GM21381 (cell line): Measurements from ENCODE around the gene GRAMD2A.

Source experiments
- ATAC-seq: cut with Tn5 transposase; IDR thresholded peaks from one replicate; pipeline ENCODE4 v1.9.1; 2021; ENCODE audit warnings: mild to moderate bottlenecking, moderate library complexity; ENCODE audit not compliant: unreplicated experiment

The GRAMD2A gene

DNA sequence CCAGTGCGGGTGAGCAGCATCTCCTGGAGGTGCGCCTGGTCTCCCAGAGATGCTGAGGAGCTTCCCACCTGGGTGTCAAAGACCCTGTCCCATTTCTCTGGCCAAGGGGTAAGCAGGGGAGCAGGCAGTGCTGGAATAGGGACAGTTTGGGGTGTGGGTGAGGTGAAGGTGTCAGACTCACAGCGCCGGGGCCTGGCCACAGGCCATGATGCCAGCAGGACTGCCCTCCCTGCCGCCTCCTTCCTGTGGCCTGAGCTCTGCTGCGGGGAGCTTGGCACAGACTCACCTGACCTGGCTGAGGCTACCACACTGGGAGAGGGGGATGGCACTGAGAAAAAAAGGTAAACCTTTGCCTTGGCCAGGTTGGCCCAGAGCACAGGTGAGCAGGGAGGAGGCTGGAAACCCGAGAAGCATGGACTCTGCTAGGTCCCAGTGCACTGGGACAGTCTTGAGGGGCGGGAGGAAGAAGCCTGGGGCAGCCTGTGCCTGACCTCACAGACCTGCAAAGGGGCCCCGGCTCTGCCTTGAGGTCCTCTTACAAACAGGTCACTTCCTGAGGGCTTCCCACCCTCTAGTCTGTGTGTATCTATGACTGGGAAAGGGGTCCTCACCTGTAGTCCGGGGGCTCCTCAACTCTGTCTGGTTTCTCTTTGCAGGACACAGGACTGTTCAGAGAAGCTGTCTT lies 28.2 kb downstream of the GRAMD2A start:
- no peak for ATAC-seq

DNA sequence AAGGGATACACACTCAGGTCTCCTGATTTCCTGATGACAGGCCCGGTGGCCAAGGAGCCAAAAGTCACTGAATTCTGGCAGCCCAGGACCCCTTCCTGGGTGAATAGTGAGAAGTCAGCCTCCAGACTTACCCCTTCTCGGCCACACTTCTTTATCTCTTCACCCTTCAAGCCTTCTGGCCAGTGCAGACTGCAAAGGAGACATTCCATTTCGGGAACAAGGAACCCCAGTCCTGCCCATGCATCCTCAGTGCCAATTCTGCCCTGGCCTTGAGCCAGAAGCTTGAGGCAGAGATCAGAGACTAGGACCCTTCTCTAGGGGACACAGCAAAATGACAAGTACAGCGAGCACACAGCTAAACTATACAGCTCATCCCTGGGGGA lies 28.8 kb downstream of the GRAMD2A start:
- ATAC-seq = no peak

DNA sequence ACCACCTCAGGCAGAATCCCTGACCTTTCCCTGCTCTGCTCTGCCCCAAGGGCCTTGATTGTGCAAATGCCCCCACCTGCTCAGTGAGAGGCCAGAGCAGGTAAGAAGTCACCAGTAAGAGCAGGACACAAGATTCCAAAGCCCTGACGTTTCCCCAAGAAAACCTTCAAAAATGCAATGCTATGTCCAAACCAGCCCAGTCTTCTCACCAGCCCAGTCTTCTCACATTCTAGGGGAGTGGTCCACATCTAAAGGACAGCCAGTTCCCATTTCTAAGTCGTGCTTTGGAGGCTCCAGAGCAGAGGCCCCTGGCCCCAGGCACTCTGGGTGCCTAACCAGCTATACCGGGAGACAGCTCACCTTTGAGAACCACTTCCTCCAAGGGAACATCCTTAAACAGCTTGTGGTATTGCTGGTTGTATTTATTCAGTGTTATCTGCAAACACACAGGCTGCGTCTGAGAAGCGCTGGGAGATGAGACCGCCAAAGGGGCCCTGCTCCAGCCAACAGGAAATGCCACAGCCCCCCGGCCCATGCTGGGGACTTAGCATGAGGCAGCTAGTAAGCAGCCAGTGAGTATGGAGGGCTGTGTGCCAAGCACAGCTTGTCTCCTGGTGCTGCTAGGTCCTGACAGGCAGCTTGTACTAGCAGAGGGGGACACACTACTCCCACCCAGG lies 29.3 kb downstream of the GRAMD2A start:
- ATAC-seq = no peak

DNA sequence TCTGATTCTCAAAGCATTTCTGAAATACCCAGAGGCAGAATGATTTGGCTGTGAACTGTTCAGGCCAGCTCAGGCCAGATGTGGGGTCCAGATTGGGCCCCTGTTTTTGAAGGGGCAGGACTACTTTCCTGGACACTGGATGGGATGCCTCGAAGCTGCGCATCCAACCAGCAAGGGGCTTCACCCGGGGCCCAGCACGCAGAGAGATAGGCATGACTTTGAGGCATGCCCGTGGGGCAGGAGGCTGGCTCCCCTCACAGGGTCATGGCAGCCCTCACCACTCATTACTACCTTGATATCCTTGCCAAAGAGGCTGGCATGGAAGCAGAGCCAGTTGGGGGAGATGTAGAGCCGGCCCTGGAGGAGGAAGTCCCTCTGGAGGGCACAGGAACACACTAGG lies 30.1 kb downstream of the GRAMD2A start:
- ATAC-seq = no peak

DNA sequence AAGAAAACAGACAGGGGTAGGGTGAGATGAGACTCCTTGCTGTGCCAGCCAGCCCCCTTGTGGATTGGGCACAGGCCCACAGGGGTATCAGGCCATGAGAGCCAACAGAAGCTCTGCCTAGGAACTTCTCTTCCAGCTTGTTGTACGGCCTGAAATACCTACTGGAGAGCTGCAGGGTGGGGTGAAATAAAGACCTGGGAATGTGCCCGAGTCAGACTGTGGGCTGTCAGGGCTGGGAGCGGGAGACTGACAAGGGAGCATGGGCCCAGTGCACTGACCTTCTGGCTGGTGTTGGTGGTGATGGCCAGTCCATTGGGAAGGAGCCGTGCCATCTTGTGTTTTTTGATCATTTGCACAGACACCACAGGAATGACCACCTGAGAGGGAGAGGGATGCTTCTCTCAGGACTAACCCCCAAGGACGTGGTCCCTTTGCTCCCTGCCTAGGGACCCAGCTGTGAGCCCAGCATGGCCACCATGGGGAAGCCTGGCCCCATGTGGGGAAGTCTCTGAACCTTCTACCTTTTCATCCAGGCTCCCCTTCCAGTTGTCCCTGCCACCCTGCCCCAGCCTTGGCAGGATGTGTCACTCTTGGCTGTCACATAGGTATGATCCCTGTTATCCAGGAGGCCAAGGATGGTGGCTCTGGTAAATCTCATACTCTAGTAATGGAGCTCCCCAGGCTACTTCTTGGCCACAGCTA lies 30.7 kb downstream of the GRAMD2A start:
- ATAC-seq = no peak

DNA sequence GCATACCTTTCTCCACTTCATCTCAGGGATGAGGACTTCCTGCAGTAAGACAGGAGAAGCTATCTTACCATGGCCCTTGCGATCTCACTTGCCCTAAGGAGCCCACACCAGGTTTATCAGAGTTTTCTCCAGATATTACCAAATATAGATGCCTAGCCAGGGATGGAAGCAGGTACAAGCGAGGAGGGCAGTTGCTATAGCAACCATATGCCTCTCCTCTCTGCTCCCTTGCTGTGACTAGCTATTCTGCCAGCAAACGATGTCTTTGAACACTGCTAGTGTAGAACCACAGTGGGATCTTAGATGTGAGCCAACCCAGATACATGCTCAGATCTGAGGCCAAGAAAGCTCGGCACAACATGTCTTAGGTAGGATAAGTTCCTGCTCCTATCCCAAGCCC lies 33.9 kb downstream of the GRAMD2A start:
- ATAC-seq = no peak

DNA sequence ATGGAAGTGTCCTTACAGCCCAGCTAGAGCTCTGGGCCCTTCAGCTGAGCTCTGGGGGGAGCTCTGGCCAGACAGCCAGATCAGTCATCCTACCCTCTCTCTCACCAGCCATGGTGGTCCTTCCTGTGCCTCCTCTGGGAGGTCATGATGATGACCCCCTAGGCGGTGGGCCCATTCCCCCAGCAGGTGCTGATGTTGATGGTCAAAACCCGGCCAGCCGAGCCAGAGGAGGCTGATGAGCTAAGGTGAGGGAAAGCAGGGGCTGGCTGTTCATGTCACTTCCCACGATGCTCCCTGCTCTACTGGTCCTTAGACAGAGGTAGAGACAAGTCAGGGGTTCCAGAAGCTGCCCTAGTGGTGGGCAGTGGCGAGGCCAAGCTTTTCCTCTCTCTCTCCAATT lies 35.0 kb downstream of the GRAMD2A start:
- ATAC-seq = no peak

DNA sequence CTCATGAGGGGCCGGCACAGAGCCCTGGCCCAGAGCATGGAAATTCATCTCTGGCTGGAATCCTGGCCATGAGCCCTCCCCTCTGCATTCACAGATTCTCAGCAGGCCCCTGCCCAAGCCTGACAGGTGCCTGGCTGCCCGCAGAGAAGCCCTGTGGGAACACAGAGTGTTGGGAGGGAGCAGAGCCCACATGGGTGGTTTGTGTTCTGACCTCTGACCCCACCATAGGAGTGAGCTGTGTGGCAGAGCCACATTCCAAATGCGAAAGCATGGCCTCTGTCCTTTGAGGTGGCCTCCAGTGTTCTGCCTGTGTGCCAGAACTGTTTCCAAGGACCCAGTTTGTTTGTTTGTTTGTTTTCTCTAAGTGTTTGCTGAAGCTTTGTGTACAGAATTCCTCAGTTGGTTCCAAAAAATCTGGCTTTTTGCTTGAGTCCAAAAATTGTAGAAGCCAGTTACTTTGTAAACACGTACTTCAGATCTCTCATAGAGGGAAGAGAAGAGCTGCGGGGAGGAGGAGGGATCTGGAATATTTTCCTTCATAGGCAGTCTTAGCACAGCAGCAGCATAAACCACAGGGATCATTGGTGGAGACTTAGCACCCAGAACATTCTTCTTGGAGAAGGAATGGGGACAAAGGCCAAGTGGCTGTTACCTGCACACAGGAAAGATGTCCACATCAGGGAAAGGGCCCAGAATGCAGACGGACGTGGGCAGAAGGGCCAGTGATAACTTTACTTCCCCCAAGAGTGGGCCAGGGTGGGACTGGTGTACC lies 36.0 kb downstream of the GRAMD2A start:
- no peak for ATAC-seq

DNA sequence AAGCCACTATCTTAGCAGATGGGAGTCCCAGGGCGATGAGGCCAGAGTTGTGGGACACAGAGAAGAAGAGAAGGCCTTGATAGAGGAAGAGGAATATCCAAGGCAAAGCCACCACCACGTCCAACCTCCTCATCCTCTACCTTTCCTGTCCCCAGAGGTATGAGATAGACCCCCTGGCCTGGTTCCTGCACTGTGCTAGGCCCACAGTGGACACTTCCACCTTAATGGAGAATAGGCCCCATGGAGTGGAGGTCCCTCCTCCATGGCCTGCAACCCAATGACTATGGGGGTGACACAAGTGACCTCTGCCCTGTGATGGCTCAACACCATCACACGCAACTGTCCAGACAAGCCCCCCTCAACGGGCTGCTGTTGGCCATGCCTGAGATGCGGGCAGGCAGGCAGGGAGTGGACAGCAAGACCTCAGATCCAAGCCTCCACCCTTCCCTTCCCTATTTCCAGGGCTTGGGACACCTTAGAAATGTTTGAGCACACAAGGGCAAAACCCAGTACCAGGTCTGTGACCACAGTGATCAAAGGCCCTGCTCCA lies 36.8 kb downstream of the GRAMD2A start:
- ATAC-seq = no peak

DNA sequence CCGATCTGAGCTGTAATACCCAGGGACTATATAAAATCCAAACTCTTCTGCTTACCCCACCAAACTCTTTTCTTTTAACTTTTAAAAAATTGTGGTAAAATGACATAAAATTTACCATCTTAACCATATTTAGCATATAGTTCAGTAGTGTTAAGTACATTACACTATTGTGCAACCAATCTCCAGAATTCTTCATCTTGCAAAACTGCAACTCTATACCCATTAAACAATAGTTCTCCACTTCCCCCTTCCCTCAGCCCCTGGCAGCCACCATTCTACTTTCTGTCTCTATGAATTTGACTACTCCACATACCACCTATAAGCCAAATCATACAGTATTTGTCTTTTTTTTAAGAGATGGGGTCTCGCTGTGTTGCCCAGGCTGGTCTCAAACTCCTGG lies 40.7 kb downstream of the GRAMD2A start:
- no peak for ATAC-seq

DNA sequence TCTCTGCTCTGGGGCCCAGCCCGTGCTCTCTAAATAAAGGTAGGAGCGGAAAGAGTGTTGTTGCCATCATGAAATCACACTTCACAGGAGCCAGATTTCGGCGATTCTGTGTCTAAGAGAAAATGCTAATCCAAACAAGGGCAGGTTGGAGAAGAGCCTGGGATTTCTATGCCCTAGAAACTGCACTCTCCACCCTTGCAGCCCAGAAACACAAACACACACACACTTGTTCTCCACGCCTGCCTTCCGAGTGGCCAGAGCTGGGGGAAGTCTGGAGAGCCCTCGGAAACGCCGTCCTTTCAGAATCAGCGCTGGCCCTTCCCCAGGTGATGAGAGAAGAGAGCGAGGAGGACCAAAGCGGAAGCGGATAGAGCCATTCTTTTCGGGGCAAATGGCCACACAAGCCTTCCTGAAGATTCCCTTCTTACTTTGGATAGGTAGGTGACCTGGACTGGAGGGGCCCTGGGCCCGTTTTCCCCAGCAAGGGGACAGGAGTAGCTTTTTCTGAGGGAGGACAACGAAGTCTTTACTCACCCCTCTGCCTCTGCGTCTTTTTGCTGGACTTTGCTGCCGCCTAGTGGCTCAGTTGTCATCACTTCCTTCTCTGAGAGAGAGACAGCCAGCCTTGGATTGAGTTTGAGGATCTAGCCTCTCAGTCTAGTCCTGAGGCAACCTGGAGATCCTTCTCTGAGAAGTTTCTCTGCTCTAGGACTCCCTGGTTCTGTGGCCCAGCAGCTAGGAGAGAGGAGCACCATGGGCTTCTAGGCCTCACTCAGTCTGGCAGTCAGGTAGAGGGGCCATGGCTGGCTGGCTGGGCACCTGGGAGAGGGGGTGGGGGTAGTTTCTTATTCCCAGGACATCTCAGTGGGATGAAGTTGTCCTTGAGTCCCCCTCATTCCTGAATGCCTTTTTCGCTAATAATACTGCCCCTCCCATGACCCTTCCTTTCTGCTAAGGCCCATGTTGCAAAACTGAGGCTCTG lies 41.7 kb downstream of the GRAMD2A start:
- ATAC-seq = no peak

DNA sequence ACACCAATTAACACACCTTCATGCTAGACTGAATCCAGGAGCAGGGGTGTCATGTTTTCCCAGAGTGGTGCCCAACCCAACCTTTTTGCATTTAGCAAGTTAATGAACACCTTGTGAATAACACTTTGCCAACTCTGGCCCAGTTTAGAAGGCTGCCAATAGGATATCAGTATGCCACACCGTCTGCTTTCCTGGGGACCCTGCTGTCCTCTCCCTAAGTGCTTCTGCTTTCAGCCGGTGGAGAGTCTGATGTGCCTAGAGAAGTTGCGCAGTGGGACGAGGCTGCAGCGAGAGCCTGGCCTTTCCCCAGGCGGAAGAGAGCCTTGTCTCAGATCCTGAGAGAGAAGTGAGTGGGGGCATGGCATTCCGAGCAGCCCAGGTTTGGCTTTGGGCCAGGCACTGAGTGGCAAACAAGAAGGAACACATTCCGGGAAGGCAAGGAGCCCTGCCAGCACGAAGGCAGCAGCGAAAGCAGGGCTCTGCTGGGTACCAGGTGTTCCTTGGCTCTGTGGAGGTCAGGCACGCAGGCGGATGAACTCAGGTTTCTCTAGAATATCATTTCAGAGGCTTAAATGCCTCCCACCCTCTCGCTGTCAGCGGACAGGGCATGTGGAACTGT lies 42.5 kb downstream of the GRAMD2A start:
- no peak for ATAC-seq

DNA sequence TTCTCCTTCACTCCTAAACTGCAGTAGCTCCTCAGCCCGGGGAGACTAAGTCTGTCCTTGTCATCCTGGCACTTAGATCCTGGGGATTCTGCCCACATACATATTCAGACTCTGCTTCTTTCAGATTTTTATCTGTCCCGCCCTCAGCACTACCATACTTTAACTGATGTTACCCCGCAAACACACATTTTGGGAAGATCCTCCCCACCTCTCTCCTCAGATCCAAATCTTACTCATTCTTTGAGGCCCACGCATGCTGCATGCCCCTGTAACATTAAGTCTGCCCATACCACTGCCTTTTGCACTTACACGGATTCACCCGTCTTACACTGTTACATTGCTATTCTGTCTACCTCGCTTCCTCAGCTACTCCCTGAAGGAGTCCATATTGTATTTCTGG lies 43.3 kb downstream of the GRAMD2A start:
- no peak for ATAC-seq

DNA sequence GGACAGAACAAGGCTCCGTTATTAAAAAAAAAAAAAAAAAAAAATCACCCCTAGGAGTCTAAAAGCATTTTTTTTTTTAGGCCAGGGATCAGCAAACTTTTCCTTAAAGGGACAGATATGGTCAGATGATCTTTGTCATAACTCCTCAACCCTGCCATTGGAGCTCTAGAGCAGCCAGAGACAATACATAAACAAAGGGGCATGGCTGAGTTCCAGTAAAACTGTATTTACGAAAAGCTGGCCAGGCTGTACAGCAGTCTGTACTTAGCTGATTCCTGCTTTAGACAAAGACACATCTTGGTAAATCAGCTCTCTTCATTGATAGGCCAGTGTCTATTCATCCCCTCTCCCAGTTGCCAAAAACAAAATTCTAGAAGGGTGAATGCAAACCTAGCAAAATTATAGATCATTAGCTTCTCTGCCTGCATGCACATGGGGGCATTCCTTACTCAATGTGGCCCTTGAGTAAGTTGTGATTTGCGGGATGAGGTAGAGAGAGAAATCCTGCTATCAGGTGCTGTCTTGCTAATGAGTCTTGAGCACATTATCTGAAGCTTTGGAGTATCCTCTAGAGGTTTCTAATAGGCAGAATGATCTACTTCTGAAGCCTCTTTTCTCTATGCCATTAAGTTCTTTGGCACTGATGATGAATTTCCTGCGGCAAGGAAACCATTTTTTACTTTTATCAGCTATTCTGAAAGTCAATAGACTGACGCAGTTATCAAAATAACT lies 44.2 kb downstream of the GRAMD2A start:
- no peak for ATAC-seq

DNA sequence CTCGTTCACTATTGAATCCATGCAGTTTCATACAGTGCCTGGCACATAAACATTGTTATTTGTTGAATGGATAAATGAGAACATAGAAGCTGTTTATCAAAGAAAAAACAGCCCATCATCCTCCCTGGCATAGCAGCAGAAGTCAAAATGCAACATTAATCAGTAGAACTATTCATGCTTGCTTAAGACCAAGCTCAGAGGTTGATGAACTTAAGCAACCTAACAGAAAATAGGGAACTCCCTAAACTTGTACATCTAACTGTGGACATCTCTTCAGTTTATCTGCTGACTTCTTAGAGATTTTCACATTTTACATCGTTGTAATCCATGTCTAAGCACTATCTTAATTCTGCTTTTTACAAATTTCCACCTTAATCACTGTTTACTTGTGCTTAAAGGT lies 50.2 kb downstream of the GRAMD2A start:
- ATAC-seq = no peak

DNA sequence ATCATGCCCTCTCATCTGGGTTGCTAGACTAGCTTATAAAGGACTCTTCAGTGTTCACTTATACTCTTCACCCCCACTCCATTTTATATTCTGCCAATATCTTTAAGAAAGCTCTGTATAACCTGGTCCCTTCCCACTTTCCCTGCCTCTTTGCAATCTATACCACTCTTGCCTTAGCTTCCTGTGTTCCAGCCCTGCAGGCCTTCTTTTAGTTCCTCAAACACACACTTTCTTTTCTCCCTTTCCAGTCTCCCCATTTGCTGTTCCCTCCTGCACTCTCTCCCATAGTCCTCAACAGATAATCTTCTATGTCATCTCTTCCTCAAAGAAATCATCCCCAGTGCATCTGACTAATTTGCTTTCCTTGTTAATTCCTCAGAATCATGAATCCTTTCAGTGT lies 50.7 kb downstream of the GRAMD2A start:
- no peak for ATAC-seq

DNA sequence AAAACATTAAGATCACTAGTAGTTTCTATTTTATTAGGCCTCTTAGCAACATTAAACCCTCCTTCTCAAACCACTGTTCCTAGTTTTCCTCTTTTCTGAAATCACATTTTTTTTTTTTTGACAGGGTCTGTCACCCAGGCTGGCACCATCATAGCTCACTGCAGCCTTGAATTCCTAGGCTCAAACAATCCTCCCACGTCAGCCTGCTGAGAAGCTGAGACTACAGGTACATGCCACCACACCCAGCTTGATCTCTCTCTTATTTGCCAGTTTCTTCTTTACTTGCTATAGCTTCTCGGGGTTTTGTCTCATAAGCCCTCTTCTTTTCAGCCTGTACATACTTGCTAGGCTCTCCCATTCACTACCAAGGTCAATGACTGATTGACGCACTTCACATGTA lies 51.4 kb downstream of the GRAMD2A start:
- no peak for ATAC-seq

DNA sequence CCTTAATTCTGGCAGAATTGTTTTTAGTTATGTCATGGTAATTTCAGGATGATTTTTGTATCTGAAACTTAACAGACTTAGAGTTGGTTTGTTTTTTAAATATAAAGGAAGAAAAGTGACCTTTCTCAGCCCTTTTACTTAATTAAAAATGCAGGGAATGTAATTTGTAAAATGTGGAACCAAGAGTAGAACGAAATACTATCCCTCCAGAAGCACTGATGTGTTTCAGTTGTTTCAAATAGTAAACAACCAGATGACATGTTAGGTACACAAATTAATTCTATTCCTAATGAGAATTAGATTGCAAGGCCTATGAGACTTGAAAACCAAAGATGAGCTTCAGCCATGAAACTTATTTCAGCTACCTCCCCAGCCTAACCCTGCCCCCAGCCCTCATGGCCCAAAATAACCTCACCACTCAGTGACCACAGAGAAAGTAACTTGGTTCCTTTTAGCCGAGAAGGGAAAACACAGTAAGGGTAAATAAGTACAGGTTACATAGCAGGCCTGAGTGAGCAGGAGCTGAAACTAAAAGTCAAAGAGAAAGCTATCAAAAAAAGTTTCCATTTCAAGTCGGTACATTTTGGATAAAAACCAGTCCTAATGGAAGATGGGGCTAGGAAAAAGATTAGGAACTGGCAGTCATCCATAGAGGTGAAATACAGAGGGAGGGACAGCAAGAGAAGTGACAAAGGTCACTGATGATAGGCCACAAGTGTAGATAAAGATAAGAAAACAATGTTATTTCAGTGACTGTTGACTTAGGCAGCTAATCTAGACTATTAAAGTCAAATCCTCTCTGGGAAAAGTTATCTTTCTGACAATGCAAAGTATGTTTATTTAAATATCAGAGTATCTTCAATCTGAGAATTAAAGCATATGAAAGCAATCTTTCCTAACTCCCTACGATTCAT lies 56.2 kb downstream of the GRAMD2A start:
- ATAC-seq = peak; percentile 100
